Gastrocnemius medialis (tissue), 4 donors: ENCODE results near the gene ALCAM.

ENCODE experiments used
- CTCF ChIP-seq, 5 experiments: fragments of 450-650 bp in 3 of 5; fragments of 200-600 bp in 2 of 5; sonication (generic) in 2 of 5; IDR thresholded peaks in 4 of 5; conservative IDR thresholded peaks in 1 of 5; 1 replicate in 4 of 5; 2 replicates in 1 of 5; pipeline ENCODE4 v1.5.1; 2016 to 2019; ENCODE audit warnings: antibody characterized with exemption in 5 of 5, mild to moderate bottlenecking in 3 of 5, moderate library complexity in 3 of 5
- POLR2A ChIP-seq, 2 donors: fragments of 450-650 bp; IDR thresholded peaks; one replicate each; pipeline ENCODE4 v1.6.1; 2017; ENCODE audit warnings: antibody characterized with exemption in 2 of 2, mild to moderate bottlenecking in 2 of 2, moderate library complexity in 2 of 2

GRCh38 chr3:105399611-105400010 is 32.9 kb downstream of the ALCAM start:
- TF ChIP-seq CTCF (IDR thresholded peaks at IDR 0.05 in 4 of 5, conservative IDR thresholded peaks at IDR 0.05 in 1 of 5) (no peak), POLR2A (IDR thresholded peaks at IDR 0.05) (no peak)
